ENCODE results near the gene GPR156.
"Not testable (repeated sequence)": the region's sequence is repeated elsewhere in the genome, so short reads cannot be mapped to it uniquely, and the experiment has no call there.

Gene GPR156

DNA sequence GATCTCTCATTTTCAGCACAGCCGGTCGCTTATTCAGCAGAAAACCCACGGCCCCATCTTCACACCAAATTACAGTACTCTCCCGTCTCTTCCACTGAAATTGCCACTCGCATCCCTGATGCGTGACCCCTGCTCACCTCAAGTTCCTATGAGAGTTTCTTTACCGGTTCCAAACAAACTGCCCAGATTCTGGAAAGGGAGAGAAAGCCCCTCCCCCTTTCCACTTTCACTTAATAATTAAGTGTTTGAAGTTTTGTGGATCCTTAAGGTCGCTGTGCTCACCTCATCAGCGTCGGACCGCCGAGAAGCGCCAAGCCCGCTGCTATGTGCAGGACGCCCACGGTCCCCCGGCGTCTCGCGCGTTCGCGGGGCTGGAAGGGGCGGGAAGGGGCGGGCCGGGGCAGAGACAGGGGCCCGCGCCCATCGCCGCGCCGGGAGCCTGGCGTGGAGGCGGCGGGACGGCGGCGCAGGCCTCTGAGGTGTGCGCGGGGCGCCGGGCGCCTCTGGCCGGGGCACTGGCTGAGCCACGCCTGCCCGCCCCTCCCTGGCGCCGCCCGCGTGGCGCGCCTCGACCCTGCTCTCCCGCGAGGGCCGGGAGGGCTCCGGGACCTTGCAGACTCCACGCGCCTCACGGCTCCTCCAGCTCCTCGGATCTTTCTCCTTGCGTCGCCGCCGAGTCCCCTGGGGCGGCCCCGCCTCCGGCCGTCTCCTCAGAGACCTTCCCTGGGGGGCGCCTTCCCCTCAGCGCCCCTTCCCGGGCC is at the start of gene GPR156:
Gene GPR156, minus strand, starts transcription at position 476 of the 761 bp plus-strand sequence. CDS start 41,124 bp downstream, outside the sequence.
- no peak for DNase-seq (ENCODE audit: low spot score)

DNA sequence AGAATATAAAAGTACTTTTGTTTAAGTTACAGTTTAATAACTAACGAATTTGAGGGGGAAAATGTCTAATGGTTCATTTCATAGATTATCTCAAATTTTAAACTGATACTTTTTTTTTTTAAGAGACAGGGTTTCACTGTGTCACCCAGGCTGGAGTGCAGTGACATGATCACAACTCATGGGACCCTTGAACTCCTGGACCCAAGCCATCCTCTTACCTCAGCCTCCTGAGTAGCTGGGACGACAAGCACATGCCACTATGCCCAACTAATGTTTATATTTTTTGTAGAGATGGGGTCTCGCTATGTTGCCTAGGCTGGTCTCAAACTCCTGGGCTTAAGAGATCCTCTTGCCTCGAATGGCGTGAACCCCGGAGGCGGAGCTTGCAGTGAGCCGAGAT is 47.6 kb upstream of the GPR156 start:
- no peak for DNase-seq (ENCODE audit: low spot score)

DNA sequence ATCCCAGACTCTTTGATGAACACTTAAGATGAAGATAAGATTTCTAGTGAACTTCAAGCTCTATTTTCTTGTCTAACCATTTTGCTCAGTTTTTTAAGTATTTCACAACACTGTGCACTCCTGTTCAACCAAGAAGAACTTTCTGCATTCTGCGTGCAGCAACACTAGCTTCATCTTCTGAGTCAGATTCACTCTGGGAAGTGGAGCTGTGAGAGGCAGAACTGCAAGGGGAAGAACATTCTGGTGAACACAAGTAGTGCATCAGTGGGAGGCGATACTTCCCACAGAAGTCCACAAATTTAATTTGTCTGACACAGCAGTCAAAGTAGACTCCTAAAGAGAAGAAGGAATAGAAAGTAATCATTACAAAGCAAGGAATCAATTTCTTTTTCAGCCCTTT is 46.1 kb upstream of the GPR156 start:
- DNase-seq (ENCODE audit: low spot score): no peak

DNA sequence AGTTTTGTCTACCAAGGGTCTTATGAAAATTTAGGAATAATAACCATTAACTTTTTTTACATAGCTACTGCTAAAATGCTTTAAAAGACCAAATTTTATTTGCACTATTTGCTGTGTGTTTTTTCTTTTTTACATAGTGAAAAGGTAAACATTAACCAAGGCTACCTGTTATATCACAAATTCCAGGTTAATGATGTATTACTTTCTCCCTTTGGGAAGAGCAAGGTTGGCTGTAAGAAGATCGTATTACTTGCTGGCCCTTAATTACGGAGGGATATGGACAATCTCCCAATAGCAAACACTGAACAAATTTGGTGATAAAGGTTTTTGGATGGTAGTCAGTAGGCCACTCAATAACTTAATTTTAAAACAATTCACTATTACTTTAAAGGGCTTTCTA is 41.8 kb upstream of the GPR156 start:
- no peak for DNase-seq (ENCODE audit: low spot score)

DNA sequence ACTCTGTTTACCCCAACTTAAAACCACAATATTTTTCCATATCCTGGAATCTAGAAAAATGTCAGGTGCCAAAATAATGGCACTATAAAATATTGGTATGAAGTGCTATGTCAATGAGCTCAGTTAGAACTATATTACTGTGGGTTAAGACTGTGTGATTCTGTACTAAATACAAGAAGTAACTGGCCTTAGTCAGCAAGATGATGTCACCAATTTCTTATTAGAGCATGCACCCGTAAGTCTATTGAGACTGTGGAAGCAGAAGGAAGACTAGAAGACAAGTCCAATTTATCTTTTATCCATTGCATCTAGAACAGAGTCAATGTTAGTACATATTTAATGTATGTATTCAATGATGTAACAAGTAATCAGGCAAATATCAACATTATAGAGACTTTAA is 39.2 kb upstream of the GPR156 start:
- no peak for DNase-seq (ENCODE audit: low spot score)

DNA sequence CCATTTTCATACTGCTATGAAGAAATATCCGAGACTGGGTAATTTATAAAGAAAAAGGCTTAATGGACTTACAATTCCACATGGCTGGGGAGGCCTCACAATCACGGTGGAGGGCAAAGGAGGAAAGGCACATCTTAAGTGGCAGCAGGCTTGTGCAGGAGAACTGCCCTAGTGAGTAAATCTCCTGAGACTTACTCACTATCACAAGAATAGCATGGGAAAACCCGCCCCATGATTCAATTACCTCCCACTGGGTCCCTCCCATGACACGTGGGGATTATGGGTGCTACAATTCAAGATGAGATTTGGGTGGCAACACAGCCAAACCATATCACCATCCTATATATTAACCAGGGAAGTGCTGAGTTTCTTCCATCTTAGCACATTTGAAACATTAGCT is 38.7 kb upstream of the GPR156 start:
- not testable (repeated sequence) for DNase-seq (ENCODE audit: low spot score)

GRCh38 chr3:120311863-120312794 is 27.1 kb upstream of the GPR156 start:
- DNase-seq (ENCODE audit: low spot score): no peak

- DNase-seq (ENCODE audit: low spot score): no peak
These were observed 21.8 kb upstream of the GPR156 start for GRCh38 chr3:120306519-120307455.

- no peak for DNase-seq (ENCODE audit: low spot score)
These were observed 19.6 kb upstream of the GPR156 start for GRCh38 chr3:120304616-120305015.

DNA sequence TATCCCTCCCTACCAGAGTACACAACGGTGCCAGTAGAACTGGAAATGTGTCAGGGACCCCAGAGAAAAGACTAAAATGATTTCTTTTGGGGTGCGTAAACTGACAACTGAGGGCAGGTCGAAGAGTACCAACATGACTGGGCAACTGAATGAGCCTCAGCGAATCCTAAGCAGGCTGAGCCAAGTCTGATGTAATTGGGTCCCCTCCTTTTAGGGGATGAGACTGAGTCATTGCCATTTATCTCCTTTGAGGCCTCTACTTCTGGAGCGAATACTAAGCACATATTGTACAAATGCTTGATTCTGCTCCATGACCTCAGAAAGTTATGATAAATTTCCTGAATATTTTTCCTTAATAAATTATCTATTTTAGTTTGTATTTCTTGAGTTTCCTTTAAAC is 17.3 kb upstream of the GPR156 start:
- no peak for DNase-seq (ENCODE audit: low spot score)

- no peak for DNase-seq (ENCODE audit: low spot score)
These were observed 15.9 kb upstream of the GPR156 start for GRCh38 chr3:120300971-120301370.

- DNase-seq (ENCODE audit: low spot score): no peak
These were observed 14.4 kb upstream of the GPR156 start for GRCh38 chr3:120299403-120299802.

DNA sequence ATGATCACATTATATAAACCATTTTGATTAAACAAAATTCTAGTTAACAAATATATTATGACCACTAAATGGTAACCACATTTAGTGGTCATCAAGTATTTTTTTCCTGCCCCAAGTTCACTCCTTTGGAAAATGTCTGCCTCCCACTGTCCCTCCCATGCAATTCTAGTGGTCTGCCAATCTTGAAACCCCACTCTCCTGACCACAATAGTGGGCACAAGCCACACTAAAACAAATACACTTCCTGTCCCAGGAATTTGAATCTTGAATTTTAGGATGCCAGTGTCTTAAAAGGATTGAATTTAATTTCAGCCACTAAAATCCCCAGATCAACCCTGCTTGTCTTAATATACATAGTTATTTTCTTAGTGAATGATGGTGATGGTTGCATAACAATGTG is 14.0 kb upstream of the GPR156 start:
- DNase-seq (ENCODE audit: low spot score): no peak

GRCh38 chr3:120291552-120291951 is 6.5 kb upstream of the GPR156 start:
- DNase-seq (ENCODE audit: low spot score): not testable (repeated sequence)

DNA sequence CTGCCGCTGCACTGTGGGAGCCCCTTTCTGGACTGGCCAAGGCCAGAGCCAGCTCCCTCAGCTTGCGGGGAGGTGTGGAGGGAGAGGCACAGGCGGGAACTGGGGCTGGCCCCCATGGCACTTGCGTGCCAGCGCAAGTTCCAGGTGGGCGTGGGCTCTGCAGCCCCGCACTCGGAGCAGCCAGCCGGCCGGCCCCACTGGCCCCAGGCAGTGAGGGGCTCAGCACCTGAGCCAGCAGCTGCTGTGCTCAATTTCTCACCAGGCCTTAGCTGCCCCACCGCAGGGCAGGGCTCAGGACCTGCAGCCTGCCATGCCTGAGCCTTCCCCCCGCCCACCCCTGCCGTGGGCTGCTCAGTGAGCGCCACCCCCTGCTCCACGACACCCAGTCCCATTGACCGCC is 4.6 kb upstream of the GPR156 start:
- no peak for DNase-seq (ENCODE audit: low spot score)

DNA sequence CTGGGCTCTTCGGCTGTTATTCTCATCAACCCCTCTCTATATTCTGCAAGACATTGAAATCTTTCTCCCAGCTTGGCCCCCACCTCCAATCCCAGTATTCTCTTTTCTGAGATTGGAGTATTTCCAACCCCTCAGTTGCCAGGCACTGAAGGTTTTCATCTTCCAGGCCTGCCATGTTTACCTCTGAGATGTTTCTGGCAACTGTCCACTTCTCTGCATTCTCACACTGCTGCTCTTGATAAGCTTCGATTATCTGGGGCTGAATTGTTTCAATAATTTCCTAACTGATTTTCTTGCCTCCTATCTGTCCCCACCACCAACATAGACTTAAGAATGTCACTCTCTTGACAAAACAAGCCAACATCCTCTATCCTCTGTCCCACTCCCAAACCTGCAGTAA is 1.4 kb upstream of the GPR156 start:
- DNase-seq (ENCODE audit: low spot score): no peak

- no peak for DNase-seq (ENCODE audit: low spot score)
These were observed 453 bp upstream of the GPR156 start for GRCh38 chr3:120285508-120285841.

DNA sequence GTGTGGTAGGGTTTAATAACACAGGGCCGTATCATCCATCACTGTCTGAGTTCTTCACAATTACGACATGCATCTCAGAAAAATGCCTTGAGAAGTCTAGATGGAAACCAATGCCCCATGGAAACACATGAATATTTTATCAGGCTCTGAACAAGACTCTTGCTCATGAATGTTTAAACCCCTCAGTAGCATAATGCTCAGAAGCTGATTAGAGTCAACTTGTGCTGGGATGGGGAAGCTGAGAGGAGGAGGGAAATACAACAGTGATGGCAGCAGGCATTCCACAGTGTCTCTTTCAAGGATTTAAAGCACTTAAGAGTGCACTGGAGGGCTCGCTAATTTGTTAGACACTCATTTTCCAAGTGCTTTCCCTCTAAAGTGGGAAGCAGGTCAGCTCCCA is 3.8 kb downstream of the GPR156 start:
- DNase-seq (ENCODE audit: low spot score): no peak

DNA sequence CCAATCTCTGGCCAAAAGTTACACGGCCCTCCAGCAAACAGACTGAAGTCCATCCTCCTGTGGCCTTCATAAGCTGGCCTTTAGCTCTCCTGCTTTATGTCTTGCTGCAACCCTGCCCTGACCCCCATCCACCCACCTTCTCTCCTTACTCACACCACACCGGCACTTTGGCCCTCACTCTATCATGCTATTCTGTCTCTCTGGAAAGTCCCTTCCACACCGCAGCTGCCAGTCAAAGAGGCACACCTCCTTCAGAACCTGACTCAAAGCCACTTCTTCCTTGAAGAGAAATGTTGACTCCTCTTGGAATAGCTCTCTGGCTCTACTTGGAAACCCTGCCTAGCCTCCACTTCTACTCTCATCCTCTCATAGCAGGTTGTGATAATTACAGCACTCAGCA is 4.5 kb downstream of the GPR156 start:
- no peak for DNase-seq (ENCODE audit: low spot score)

DNA sequence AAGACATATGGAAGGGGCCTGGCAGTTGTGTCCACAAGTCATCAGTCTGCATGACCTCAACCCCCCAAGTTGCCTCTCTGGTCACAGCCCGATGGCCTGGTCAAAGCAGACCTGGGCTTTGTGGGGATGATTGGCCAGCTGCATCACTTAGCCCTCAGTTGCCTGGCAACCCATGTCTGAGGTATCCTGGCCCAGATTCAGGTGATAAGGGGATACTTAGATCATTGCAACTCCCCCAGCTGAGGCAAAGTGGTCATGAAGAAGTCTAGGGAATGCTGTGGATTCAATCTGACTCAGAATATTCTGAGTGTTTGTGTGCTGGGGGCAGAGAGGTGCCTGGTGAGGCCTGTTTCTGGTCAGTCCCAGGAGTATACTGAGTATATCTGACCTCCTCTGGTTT is 5.0 kb downstream of the GPR156 start:
- DNase-seq (ENCODE audit: low spot score): no peak

DNA sequence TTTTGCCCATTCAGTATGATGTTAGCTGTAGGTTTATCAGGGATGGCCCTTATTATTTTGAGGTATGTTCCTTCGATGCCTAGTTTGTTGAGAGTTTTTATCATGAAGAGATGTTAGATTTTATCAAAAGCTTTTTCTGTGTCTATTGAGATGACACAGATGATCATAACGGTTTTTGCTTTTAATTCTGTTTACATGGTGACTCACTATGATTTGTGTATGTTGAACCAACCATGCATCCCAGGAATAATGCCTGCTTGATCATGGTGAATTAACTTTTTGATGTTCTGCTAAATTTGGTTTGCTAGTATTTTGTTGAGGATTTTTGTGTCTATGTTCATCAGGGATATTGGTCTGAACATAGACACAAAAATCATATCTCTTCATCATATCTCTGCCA is 8.3 kb downstream of the GPR156 start:
- DNase-seq (ENCODE audit: low spot score): no peak

DNA sequence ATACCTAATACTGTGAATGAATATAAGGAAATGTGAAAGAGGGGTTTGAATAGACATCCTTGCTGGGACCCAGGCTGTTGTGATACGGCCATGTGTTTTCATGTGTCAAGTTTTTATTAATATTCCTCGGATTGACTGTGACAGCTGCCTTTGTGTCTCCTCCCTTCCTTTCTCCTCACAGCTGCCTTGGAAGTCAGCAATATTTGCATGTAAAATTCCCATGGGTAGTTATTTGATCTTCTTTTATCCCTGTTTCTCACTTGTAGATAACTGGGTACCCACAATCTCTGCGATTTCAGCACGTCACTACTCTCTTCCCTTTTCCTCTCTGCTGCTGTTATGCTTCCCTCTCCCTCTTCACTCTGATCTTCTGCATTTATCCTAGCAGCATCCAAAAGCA is 9.4 kb downstream of the GPR156 start:
- no peak for DNase-seq (ENCODE audit: low spot score)
